ENCODE data around the gene TRIM68. TPM values are rescaled to one million over a fixed set of nuclear protein-coding genes. Genes with fewer than 3 reads are reported as not detected.

The TRIM68 gene
- total and polyA plus RNA-seq, 4 donors: 2.6 to 11.2 (median 5.4) TPM

GRCh38 chr11:4636136-4636535 is 28.1 kb upstream of the TRIM68 start:
- peaks cover 0 to 3% (median 2%) of the 10 kb centered on the region in 4 donors for H3K4me1 ChIP-seq (ENCODE audit: control insufficient read depth in 4 of 4, insufficient read depth in 4 of 4, low read length in 3 of 4)
- H3K27ac ChIP-seq (ENCODE audit: low read depth in 1 of 2, low read length in 2 of 2): no peak overlapping the region
- H3K9me3 ChIP-seq (ENCODE audit: control insufficient read depth in 4 of 4, low read length in 3 of 4): no peaks in the 10 kb centered on the region
- H3K9ac ChIP-seq (ENCODE audit: low read depth in 1 of 2, low read length in 2 of 2): no peak overlapping the region
- DNase-seq (ENCODE audit: low spot score): no peak
- 65% methylated on average over 2 of the region's 2 CpGs for WGBS
- H3K36me3 ChIP-seq (ENCODE audit: control insufficient read depth in 4 of 4, insufficient read depth in 3 of 4, low read depth in 1 of 4, low read length in 3 of 4): no peaks in the 10 kb centered on the region
- H3K27me3 ChIP-seq (ENCODE audit: control insufficient read depth in 4 of 4, insufficient read depth in 4 of 4, low read length in 3 of 4): peaks cover 0 to 6% (median 0%) of the 10 kb centered on the region in 4 donors
- TF ChIP-seq FOXA2 (IDR thresholded peaks at IDR 0.05) (no peak), FOXA1 (IDR thresholded peaks at IDR 0.05) (no peak), YY1 (IDR thresholded peaks at IDR 0.05) (no peak), EGR1 (IDR thresholded peaks at IDR 0.05; ENCODE audit: low read depth in 2 of 2) (no peak), RAD21 (IDR thresholded peaks at IDR 0.05) (no peak), REST (IDR thresholded peaks at IDR 0.05) (no peak), GABPA (IDR thresholded peaks at IDR 0.05 in 1 of 2, conservative IDR thresholded peaks at IDR 0.05 in 1 of 2) (no peak), HNF4G (IDR thresholded peaks at IDR 0.05) (no peak)
- TF ChIP-seq, protein P1, sequence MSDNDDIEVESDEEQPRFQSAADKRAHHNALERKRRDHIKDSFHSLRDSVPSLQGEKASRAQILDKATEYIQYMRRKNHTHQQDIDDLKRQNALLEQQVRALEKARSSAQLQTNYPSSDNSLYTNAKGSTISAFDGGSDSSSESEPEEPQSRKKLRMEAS (IDR thresholded peaks at IDR 0.05): no peak
- TF ChIP-seq, protein P2, sequence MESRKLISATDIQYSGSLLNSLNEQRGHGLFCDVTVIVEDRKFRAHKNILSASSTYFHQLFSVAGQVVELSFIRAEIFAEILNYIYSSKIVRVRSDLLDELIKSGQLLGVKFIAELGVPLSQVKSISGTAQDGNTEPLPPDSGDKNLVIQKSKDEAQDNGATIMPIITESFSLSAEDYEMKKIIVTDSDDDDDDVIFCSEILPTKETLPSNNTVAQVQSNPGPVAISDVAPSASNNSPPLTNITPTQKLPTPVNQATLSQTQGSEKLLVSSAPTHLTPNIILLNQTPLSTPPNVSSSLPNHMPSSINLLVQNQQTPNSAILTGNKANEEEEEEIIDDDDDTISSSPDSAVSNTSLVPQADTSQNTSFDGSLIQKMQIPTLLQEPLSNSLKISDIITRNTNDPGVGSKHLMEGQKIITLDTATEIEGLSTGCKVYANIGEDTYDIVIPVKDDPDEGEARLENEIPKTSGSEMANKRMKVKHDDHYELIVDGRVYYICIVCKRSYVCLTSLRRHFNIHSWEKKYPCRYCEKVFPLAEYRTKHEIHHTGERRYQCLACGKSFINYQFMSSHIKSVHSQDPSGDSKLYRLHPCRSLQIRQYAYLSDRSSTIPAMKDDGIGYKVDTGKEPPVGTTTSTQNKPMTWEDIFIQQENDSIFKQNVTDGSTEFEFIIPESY (IDR thresholded peaks at IDR 0.05): no peak
- H3K4me3 ChIP-seq (ENCODE audit: low read depth in 1 of 3, low read length in 3 of 3): no peak overlapping the region

- Histone ChIP-seq H3K4me1 (ENCODE audit: control insufficient read depth in 4 of 4, insufficient read depth in 4 of 4, low read length in 3 of 4) (no peaks in the 10 kb centered on the region), H3K27ac (ENCODE audit: low read depth in 1 of 2, low read length in 2 of 2) (no peak overlapping the region), H3K27me3 (ENCODE audit: control insufficient read depth in 4 of 4, insufficient read depth in 4 of 4, low read length in 3 of 4) (peaks cover 0 to 4% (median 0%) of the 10 kb centered on the region in 4 donors), H3K4me3 (ENCODE audit: low read depth in 1 of 3, low read length in 3 of 3) (no peak overlapping the region), H3K9me3 (ENCODE audit: control insufficient read depth in 4 of 4, low read length in 3 of 4) (peaks cover 2 to 13% (median 8%) of the 10 kb centered on the region in 4 donors), H3K36me3 (ENCODE audit: control insufficient read depth in 4 of 4, insufficient read depth in 3 of 4, low read depth in 1 of 4, low read length in 3 of 4) (no peaks in the 10 kb centered on the region), H3K9ac (ENCODE audit: low read depth in 1 of 2, low read length in 2 of 2) (no peak overlapping the region)
- 45% methylated on average over 15 of the region's 15 CpGs for WGBS
- no peak for TF ChIP-seq GABPA (IDR thresholded peaks at IDR 0.05 in 1 of 2, conservative IDR thresholded peaks at IDR 0.05 in 1 of 2)
- peak; percentile 69 to 75 for TF ChIP-seq RAD21 (IDR thresholded peaks at IDR 0.05)
- TF ChIP-seq, protein P3, sequence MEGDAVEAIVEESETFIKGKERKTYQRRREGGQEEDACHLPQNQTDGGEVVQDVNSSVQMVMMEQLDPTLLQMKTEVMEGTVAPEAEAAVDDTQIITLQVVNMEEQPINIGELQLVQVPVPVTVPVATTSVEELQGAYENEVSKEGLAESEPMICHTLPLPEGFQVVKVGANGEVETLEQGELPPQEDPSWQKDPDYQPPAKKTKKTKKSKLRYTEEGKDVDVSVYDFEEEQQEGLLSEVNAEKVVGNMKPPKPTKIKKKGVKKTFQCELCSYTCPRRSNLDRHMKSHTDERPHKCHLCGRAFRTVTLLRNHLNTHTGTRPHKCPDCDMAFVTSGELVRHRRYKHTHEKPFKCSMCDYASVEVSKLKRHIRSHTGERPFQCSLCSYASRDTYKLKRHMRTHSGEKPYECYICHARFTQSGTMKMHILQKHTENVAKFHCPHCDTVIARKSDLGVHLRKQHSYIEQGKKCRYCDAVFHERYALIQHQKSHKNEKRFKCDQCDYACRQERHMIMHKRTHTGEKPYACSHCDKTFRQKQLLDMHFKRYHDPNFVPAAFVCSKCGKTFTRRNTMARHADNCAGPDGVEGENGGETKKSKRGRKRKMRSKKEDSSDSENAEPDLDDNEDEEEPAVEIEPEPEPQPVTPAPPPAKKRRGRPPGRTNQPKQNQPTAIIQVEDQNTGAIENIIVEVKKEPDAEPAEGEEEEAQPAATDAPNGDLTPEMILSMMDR (IDR thresholded peaks at IDR 0.05; ENCODE audit: low read depth, low read length, missing input control): peak; percentile 56
- peak; percentile 65 for DNase-seq (ENCODE audit: low spot score)
These were observed 18.4 kb upstream of the TRIM68 start for GRCh38 chr11:4626207-4627099.

All from liver (tissue), 9 donors.